Measurements from ENCODE around the gene FKBP6.
A peak's percentile ranks its signal among the peaks of the same experiment; 100 is the strongest.
"Not testable (repeated sequence)": the region's sequence is repeated elsewhere in the genome, so short reads cannot be mapped to it uniquely, and the experiment has no call there.

Gene FKBP6

DNA sequence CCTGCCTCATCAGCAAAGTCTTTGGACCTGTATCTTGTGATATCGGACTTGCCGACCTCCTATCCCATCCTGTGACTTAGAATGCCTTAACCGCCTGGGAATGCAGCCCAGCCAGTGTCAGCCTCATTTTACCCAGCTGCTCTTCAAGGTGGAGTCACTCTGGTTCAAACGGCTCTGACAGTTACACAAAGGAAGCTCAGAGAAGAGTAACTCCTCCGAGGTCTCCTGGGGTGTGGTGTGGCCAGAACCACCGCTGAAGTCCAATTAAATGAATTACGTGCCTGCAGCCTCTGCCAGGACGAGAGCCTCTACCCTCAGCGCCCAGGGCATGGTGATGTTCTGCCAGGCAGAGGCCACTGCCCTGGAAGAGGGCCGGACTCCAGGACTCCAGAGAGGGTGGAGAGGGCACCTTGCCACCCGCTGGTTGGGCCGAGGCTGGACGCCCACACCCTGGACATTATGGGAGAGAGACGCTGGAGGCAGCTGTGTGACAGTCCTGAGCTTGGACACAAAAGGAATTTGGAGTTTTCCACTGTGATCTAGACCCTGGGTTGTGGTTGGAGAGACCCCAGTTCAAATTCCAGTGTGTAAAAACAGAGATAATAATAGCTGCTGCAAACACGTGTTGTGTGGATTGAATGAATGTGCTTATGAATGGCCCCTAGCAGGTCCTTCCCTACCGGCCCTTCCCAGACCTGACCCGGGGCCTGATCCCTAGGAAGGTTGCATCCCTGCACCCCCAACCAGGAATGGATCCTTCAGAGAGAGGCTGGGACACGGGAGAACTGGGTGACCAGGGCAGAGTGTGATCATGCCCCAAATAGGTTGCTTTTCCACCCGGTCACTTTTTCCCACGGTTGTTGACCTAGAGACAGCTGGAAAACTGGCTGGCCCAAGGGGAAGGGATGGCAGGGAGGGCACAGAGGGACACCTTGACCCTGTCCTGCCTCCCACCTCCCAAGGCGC lies 67.9 kb downstream of the FKBP6 start:
- DNase-seq, result no peak

DNA sequence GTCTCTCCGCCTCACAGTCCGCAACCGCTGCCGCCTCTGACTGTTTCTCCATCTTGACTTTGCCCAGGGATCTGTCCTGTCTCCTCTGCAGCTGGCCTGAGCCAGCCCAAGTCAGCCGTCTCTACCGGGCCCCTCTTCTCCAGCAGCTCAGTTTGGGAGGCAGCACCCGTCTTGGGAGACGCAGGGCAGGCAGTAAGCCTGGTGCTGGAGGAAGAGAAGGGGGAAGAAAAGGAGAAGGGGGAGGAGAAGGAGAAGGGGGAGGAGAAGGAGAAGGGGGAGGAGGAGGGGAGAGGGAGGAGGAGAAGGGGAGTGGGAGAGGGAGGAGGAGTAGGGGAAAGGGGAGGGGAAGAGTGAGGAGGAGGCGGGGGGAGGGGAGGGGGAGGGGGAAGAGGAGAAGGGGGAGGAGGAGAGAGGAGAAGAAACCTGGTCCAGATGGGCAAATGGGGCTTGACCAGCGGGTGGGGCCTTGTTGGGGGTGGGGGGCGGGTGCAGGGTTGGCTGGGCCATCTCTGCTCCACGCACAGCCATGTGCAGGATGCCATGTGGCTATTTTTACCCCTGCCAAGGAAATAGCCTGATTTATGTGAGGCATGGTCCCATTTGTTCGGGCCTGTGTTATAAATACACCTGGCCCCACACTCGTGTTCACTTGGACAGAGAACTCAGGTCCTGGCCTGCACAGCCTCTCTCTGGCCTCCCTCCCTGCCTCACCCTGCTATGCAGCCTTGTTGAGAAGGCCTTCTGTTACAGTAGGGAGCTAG lies 69.7 kb downstream of the FKBP6 start:
- peak; percentile 75 for DNase-seq

DNA sequence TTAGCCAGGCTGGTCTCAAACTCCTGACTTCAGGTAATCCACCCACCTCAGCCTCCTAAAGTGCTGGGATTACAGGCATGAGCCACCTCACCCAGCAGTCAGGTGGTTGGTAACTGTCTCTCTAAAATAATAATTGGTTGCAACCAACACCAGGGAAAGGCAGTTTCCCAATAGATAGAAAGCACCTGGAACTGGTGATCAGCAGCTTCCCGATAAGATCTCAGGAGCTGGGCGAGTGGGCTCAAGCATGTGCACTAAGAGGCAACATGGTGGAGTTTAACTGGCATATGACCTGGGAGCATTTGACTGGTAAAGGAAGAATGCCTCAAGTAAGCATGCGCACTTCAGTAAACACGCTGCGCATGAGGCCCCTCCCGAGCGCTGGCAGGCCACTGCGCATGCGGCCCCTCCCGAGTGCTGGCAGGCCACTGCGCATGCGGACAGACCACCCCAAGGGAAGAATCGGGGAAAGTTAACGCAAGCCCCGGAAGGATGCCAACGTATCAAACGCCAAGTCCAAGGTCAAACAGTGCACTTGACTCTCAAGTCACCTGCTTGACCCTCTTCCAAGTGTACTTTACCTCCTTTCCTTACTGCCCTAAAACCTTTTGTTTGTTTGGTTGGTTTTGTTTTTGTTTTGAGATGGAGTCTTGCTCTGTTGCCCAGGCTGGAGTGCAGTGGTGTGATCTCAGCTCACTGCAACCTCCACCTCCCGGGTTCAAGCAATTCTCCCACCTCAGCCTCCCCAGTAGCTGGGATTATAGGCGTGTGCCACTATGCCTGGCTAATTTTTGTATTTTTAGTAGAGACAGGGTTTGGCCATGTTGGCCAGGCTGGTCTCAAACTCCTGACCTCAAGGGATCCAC lies 71.5 kb downstream of the FKBP6 start:
- not testable (repeated sequence) for DNase-seq

DNA sequence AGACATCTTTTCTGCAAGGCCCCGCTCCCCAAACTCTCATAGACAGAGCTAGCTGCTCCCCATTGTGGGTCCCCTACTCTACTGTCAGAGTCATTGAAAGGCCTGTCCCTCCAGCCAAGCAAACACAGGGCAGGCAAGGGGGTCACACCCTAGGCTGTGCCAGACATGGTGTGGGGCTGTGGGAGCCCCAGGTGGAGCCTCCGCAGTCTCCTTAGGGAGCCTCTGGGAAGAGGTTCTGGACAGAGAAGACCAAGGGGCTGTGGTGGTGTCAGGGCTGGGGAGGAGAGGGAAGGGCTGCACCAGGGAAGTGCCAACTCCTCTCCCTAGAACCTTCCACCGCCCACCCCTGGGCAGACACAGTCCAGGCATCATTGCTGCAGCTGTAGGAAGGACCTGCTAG lies 76.9 kb downstream of the FKBP6 start:
- DNase-seq, result not testable (repeated sequence)
